ENCODE measurements around the gene TSPYL4. TPM values are rescaled to one million over a fixed set of nuclear protein-coding genes. Genes with fewer than 3 reads are reported as not detected.

The TSPYL4 gene
- total RNA-seq, 1 donor, result 16.4 TPM

- H3K4me3 ChIP-seq (ENCODE audit: low read depth, low read length), result no peak overlapping the region
- TF ChIP-seq CTCF (IDR thresholded peaks at IDR 0.05; ENCODE audit: insufficient read depth, low read depth, low read length), result no peak
- no peak for DNase-seq (ENCODE audit: low read depth)
Measured at GRCh38 chr6:116239256-116239655, 14.6 kb downstream of the TSPYL4 start.

DNA sequence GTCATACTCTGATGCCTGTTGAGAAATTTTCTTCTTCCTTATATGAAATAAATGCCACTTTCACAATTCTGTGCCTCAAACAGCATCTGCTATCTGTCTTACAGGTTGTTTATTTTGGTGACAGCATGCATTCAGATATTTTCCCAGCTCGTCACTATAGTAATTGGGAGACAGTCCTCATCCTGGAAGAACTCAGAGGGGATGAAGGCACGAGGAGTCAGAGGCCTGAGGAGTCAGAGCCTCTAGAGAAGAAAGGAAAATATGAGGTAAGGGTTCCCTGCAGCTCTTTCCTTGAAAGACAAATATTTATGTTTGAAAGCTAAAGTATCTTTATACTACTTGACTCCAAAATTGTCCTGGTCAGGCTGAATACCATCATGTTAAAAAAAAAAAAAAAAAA, 15.8 kb downstream of the TSPYL4 start:
- H3K4me3 ChIP-seq (ENCODE audit: low read depth, low read length), result no peak overlapping the region
- no peak for TF ChIP-seq CTCF (IDR thresholded peaks at IDR 0.05; ENCODE audit: insufficient read depth, low read depth, low read length)
- no peak for DNase-seq (ENCODE audit: low read depth)

- DNase-seq (ENCODE audit: low read depth), result no peak
- TF ChIP-seq CTCF (IDR thresholded peaks at IDR 0.05; ENCODE audit: insufficient read depth, low read depth, low read length), result no peak
- no peak overlapping the region for H3K4me3 ChIP-seq (ENCODE audit: low read depth, low read length)
Measured at GRCh38 chr6:116234689-116235088, 19.2 kb downstream of the TSPYL4 start.

DNA sequence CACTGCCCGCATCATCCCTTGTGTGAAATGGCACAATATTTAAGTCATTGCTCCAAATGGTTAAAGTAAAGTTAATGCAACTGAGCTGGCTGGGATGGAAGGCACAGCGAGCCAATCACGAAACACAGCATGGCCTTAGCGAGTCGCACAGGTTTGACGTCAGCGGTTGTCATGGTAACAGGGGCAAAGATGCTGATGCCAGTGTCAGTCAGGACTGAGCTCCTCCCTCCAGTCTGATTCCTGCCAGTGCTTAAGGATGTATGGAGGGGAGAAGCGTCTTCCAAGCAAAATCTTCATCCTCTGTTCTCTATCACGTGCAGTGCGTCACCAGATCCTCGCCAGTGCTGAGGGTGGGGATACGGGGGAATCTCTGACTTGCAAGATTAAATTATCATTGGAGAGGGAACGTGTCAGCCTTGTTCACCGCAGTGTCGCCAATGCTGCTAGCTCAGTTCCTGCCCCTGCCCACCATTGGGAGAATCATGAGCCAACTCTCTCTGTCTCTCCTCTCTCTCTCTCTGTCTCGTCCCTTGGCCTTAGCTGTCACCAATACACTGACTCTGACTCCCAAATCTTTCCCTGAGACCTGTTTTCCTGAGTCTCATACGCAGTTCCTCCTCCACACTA, 24.5 kb downstream of the TSPYL4 start:
- no peak for TF ChIP-seq CTCF (IDR thresholded peaks at IDR 0.05; ENCODE audit: insufficient read depth, low read depth, low read length)
- DNase-seq (ENCODE audit: low read depth), result peak; percentile 87
- peak overlapping the region; percentile 41 for H3K4me3 ChIP-seq (ENCODE audit: low read depth, low read length)

DNA sequence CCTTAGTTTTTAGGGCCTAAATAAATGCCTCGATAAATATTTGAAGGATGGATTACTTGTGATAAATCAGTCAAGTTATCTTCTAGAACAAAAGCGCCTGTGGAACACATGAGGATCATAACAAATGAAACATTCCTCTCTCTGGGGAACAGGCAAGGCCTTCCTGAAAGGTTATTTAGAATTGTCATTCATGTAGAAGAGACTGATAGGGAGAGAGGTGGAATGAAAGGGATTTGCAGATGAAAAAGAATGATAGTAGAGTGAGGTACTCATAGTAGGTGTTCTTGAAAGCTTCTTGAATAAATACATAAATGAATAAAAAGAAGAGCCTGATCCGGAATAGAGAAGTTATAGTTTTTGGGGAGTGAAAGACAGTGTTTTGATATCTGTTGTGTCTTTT, 30.5 kb downstream of the TSPYL4 start:
- TF ChIP-seq CTCF (IDR thresholded peaks at IDR 0.05; ENCODE audit: insufficient read depth, low read depth, low read length), result no peak
- no peak overlapping the region for H3K4me3 ChIP-seq (ENCODE audit: low read depth, low read length)
- no peak for DNase-seq (ENCODE audit: low read depth)

DNA sequence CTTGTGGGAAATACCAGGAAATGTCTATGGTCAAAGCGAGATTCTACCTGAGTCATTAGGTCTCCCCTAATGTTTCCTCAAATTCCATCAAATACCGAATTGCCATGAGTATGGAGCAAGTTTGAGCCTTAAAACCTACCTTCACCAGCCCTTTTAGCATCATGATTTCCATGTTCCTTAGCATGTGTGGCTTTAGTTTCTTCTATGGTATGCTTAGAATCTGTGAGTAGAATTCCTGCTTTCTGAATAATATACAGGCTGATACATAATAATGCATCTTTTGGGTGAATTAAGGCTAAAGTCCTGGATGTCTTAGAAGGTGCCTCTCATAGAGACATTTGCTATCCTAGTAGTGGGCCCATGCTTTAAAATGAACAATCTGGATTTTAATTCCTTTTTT, 32.0 kb downstream of the TSPYL4 start:
- TF ChIP-seq CTCF (IDR thresholded peaks at IDR 0.05; ENCODE audit: insufficient read depth, low read depth, low read length), result no peak
- no peak for DNase-seq (ENCODE audit: low read depth)
- no peak overlapping the region for H3K4me3 ChIP-seq (ENCODE audit: low read depth, low read length)

DNA sequence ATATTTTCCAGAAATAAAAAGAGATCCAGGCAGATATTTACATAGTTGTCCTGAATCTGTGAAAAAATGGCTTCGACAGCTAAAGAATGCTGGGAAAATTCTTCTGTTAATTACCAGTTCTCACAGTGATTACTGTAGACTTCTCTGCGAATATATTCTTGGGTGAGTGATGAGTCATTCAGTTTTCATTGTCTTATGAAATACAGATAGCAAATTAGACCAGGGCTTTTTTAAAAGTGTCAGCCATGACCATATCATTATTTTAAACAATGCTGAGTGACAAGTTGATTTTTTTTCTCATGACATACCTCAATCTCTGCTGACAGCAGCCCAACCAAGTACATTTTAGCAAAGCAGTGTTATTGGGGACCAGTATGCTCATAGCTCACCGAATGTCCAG, 32.8 kb downstream of the TSPYL4 start:
- DNase-seq (ENCODE audit: low read depth), result peak; percentile 51
- TF ChIP-seq CTCF (IDR thresholded peaks at IDR 0.05; ENCODE audit: insufficient read depth, low read depth, low read length), result no peak
- no peak overlapping the region for H3K4me3 ChIP-seq (ENCODE audit: low read depth, low read length)
